GM12891 (cell line): ENCODE results near the gene TENT4B.

ENCODE experiments used
- PAX5 ChIP-seq: IDR thresholded peaks from 2 replicates; pipeline ENCODE4 v1.6.1; 2011; ENCODE audit warnings: low read length, moderate library complexity, mild to moderate bottlenecking; ENCODE audit not compliant: insufficient read depth, severe bottlenecking
- POLR2A ChIP-seq: IDR thresholded peaks from 2 replicates; pipeline ENCODE4 v1.6.1; 2011; ENCODE audit warnings: low read depth, low read length, control low read depth
- POLR2AphosphoS5 ChIP-seq: IDR thresholded peaks from 2 replicates; pipeline ENCODE4 v1.6.1; 2011; ENCODE audit warnings: low read depth, low read length, control low read depth
- POU2F2 ChIP-seq: IDR thresholded peaks from 2 replicates; pipeline ENCODE4 v1.6.1; 2011; ENCODE audit warnings: low read depth, mild to moderate bottlenecking, control low read depth, low read length, moderate library complexity
- SPI1 ChIP-seq: IDR thresholded peaks from 2 replicates; pipeline ENCODE4 v1.6.1; 2011; ENCODE audit warnings: low read depth, low read length, control low read depth
- TAF1 ChIP-seq: IDR thresholded peaks from 2 replicates; pipeline ENCODE4 v1.6.1; 2011; ENCODE audit warnings: low read depth, low read length, control low read depth

- TF ChIP-seq POLR2A (no peak), POLR2AphosphoS5 (no peak), SPI1 (no peak), TAF1 (no peak), PAX5 (no peak), POU2F2 (no peak)
Observed at GRCh38 chr16:50161950-50162349, 8.8 kb downstream of the TENT4B start.
